Myocyte (in vitro differentiated cells): ENCODE results near the gene PSMA4. TPM values are rescaled to one million over a fixed set of nuclear protein-coding genes. Genes with fewer than 3 reads are reported as not detected.
"Not testable (repeated sequence)": the region's sequence is repeated elsewhere in the genome, so short reads cannot be mapped to it uniquely, and the experiment has no call there.

ENCODE experiments used
- DNase-seq: peaks from one replicate; pipeline ENCODE4 v3.0.0-alpha.2; 2012; ENCODE audit warnings: low read depth
- polyA plus RNA-seq: library from polyadenylated mRNA; unstranded; fragments of >200 nt; gene quantifications from one replicate; pipeline ENCODE4 v1.2.1, GENCODE V29; 2012; ENCODE audit warnings: missing spikeins
- total RNA-seq: library from RNA; depleted of rRNA; stranded (reverse); fragments of >200 nt; gene quantifications from 2 replicates; pipeline ENCODE4 v1.2.3, GENCODE V29; 2014

PSMA4 gene
- 225 and 254 TPM in 2 replicates for total RNA-seq
- 153 TPM for polyA plus RNA-seq

DNA sequence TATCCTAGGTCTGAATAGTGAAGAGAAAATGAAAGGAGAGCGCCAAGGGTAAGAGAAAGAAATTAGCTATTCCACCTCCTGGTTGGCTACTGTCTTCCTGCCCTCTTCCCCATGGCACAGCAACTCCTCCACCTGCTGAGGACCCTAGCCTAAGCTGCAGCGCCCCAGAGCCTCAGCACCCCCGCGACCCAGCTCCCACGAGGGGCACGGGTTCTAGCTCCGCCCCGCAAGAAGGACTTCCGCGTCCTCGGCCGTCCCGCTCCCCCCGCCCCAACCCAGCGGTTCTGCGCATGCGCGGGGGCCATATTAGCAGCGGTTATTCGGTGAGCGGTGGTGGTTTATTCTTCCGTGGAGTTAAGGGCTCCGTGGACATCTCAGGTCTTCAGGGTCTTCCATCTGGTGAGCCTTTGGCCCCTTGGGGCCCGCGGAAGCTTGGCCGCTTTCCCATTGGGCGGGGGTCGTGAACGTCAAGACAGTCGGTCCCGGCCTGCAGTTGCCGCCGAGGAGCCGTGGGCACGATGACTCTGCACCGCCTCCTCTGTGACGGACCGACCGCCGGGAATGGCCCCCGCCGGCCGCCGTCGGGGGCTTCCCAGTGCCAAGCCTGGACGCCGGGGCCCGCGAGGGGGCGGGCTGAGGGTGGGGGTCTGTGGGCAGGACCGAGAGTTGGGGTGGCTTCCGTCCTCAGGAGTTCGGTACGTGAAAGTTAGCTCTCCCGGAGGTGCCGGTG lies at the start of gene PSMA4:
PSMA4 (plus strand) TSS at position 304 of the 730 bp plus-strand sequence. CDS start 1,484 bp downstream, outside the sequence.
- peak; percentile 92 for DNase-seq

DNA sequence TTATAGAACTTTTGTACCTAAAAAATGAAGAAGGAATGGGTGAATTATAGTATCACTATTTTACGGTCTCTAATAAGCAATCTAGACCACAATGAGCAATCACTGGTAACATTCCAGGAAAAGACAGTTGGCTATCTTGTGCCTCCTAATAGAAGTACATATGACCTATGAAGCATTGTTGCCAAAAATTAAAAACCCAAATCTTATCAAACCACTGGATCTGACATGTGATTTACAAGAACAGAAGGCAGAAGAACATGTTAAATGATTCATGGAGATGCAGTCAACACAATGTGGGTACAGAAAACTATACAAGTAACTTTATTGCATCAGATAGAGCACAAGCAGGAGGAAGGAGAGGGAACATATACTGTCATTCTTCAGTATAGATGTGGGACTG lies 47.4 kb upstream of the PSMA4 start:
- DNase-seq = peak; percentile 55

DNA sequence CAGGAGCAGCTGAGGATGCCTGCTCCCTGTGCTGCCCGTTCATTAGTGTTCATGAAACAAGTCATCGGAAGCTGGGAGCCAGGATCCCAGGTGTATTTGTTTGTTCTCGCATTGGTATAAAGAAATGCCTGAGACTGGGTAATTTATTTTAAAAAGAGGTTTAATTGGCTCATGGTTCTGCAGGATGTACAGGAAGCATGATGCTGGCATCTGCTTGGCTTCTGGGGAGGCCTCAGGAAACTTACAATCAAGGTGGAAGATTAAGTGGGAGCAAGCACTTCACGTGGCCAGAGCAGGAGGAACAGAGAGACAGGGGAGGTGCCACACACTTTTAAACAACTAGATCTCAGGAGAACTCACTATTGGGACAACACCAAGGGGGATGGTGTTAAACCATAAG lies 38.4 kb upstream of the PSMA4 start:
- DNase-seq = no peak

DNA sequence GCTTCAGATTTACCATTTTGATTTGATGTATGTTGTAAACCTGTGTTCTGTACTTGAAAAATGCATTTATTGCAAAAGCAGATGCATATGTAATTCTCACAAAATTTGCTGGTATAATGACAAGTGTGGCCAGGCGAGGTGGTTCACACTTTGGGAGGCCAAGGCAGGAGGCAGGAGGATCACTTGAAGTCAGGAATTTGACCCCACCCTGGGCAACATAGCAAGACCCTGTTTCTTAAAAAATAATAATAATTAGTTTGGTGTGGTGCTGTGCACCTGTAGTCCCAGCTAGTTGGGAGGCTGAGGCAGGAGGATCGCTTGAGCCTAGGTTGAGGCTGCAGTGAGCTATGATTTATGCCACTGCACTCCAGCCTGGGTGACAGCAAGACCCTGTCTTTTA lies 37.6 kb upstream of the PSMA4 start:
- DNase-seq = no peak

DNA sequence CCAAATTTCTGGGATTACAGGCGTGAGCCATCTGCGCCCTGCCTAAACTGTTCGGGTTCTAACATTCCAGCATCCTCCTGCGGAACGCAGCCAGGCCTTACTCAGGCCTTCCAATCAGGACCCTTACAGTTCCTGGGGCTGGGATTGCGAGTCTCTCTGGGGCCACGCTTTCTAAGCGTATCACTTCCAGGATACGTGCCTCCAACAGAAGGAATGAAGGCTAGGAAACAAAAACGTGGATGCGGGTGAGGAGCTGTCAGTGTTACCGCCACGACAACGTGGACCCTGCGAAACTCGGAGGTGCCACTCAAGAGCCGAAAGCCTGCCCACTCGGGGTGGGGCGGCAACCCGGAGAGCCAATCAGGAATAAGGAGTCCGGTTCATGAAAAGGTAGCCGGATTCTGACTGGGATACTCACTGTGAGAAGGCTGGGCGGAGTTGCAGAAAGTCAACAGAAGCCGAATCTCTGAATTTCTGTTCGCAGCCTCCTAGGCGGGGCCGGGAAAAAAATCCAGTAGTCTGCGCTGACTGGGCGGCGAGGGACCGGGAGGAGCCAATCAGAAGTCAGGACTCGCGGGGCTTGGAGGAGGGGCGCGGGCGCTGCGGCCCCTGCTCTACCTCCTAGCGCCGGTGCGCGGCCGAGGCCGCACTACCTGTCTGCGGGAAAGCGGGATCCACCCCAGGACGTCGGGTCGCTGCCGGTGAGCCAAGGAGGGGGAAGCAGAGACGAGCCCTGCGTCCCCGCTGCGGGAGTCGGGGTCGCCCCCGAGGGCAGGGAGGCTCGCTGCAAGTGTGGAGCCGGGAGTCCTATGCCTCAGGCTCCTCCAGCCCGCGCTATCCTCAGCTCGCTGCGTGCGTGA lies 33.0 kb upstream of the PSMA4 start, which contains the start of gene HYKK:
HYKK (plus strand) TSS at position 607 of the 860 bp plus-strand sequence. CDS start 5,512 bp downstream, outside the sequence.
- DNase-seq = peak; percentile 97

DNA sequence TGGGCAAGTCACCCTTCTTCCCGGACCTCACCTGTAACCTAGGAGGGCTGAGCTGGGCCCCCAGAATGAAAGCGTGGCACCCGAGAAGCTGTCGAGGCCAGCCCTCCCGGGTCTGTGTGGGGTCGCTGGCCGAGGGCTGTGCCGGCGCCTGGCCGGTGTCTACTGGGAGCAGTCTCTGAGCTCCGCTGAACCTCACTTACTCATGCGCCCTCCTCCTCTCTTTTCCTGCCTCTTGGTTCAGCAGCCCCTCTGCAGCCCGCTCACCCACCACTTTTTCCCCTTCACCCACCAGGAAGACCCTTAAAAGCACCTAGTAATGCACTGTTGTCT lies 32.4 kb upstream of the PSMA4 start:
- DNase-seq = no peak

DNA sequence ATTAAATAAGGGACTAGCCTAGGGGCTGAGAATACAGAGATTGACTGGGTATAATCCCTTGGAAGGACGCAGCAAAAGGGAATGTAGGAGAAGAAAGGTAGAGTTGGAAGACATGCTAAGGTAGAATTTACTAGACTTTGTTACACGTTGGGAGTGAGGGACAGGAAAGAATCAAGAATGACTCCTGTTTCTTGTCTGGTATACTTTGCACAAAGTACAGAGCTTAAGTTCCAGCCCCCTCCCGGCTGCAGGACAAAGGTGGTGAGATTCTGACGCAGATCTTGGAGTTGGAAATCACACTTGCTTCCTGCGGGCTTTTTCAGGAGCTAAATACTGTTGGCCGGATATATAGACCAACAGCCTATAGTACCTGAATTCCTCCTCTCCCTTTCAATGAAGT lies 32.0 kb upstream of the PSMA4 start:
- DNase-seq = no peak

DNA sequence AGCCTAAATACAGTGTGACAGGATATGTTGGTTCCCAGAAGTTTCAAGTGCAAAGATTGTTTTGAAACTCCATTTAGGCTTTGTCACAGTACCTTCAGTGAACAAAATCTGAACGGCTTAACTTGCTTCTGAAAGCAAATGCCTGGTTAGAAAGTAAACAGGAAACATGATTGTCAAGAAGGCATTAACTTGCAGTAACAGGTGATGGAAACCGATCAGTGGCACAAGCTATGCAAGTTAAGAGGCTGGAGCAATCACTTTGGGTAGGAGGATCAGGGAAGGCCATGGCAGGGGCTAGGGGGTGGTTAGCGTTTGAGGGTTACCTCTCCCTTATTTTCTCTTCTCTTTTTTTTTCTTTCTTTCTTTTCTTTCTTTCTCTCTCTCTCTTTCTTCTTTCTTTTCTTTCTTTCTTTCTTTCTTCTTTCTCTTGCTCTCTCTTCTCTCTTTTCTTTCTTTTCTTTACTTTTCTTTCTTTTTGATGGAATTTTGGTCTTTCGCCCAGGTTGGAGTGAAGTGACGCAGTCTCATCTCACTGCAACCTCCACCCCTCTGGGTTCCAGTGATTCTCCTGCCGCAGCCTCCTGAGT lies 30.4 kb upstream of the PSMA4 start:
- peak; percentile 37 for DNase-seq

DNA sequence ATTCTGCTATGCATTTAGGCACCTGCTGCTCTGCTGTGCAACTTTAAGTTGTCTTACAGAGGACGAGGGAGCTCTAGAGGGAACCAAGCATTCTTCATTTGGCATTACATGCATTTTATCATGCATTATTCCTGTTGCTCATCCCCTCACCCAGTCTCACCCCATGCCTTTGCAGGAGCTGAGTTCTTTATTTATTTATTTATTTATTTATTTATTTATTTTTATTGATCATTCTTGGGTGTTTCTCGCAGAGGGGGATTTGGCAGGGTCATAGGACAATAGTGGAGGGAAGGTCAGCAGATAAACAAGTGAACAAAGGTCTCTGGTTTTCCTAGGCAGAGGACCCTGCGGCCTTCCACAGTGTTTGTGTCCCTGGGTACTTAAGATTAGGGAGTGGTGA lies 20.2 kb upstream of the PSMA4 start:
- DNase-seq = not testable (repeated sequence)

DNA sequence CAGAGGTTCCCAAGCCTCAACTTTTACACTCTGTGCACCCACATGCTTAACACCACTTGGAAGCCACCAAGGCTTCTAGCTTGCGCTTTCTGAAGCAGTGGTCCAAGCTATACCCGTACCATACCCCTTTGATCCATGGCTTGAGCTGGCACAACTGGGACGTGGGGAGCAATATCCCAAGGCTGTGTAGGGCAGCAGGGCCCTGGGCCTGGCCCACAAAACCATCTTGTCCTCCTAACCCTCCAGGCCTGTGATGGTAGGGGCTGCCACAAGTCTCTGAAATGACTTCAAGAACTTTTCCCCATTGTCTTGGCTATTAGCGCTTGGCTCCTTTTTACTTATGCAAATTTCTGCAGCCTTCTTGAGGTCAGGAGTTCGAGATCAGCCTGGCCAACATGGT lies 16.0 kb upstream of the PSMA4 start:
- no peak for DNase-seq

DNA sequence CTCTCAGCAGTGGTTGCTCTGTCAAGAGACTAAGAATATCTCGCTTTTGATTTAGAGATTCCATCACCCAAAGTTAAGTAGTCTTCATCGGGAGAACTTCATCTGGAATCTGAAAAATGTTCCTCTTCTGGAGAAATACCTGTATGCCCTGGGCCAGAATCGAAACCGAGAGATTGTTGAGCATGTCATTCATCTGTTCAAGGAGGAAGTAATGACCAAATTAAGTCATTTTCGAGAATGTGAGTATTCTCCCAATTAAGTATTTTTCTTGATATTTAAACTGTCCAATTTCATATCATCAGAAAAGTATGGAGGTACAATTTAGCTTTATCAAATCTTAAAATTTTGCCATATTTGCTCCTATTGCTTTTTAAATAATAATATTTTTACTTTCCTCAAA lies 12.9 kb upstream of the PSMA4 start:
- no peak for DNase-seq

DNA sequence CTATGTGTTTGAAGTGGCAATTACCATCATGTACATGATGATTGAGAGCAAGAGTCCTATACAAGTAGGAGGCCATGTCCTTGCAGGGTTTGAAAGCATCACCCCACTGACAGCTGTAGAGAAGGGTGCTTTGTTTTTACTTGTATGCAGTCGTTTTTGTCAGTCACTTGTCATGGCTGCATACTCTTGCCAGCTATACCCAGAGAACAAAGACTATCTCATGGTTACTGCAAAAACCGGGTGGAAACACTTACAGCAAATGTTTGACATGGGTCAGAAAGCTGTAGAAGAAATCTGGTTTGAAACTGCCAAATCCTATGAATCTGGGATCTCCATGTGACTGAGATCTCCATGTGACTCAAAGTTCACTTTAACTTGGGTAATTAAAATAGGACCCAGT lies 6.9 kb upstream of the PSMA4 start:
- DNase-seq = no peak

DNA sequence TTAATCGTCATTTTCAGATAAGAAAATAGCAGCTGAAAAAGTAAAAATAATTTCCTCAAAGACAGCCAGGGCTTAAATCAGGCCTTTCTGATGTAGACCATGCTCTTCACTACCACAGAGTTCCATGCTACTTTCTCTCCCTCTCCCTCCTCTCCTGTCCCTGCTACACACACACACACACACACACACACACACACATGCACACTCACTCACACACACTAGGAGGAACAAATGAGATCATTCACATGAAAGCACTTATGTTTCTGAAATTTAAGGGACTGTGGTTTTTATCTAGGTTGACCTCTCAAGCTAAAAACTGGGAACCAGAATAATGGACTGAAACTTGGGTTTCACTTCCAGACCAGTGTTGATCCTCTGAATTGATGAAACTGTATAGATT lies 4.1 kb upstream of the PSMA4 start:
- DNase-seq = peak; percentile 11

DNA sequence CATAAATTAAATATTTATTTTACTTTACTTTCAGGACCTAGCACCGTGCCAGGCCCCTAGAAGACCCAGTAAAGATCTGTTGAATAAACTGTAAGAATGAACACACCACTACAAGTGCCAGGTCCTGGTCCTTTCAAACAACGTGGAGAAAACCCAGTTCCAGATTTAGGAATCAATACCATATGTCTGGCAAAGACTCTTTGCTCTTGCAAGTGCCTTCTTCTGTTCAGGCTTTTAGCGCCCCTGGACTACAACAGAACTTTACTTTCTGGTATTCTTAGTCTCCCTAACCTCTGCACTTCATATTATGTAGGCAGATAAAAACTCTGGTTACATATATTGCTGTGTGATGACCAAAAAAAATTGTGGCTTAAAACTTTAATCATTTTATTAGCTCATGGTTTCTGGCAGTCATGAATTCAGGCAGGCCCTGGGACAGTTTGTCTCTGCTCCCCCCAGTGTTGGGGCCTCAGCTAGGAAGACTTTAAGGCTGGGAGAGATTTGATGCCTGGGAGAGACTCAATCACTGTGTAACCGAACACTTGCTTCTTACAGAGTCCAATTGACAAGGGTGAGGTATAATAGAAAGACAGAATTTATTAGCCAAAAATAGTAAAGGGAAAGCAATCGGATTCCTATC lies 2.9 kb upstream of the PSMA4 start:
- DNase-seq = no peak

DNA sequence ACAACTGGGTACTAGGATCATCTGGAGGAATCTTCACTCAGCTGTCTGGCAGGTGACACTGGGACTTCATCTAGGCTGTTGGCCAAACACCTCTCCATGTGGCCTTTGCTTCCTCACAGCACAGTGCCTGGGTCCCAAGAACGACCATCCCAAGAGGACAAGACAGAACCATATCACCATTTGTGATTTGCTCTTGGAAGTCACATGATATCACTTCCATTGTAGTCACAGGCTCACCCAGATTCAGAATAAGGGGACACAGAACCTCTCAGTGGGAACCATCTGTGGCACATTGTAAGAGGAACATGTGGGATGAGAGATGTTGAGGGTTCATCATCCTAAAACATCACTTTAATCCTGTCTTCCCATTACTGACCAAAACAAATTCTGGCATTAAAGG lies 1.9 kb upstream of the PSMA4 start:
- DNase-seq = no peak

DNA sequence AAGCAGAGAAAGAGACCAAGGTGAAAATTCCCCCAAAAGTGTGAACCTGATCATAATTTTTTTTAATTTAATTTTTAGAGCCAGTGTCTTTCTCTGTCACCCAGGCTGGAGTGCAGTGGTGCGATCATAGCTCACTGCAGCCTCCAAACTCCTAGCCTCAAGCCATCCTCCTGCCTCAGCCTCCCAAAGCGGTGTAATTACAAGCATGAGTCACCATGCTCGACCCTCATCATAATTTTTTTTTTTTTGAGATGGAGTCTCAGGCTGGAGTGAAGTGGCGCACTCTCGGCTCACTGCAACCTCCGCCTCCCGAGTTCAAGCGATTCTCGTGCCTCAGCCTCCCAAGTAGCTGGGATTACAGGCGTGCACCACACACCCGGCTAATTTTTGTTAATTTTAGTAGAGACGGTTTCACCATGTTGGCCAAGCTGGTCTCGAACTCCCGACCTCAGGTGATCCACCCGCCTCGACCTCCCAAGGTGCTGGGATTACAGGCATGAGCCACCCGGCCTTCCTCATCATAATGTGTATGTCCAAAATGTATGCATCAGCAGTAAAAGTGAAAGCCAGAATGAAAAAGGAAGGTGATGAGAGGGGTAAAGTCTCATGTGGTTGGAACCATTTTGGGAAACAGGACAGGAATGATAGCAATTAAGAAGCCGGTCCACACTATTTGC lies 642 bp upstream of the PSMA4 start:
- not testable (repeated sequence) for DNase-seq

DNA sequence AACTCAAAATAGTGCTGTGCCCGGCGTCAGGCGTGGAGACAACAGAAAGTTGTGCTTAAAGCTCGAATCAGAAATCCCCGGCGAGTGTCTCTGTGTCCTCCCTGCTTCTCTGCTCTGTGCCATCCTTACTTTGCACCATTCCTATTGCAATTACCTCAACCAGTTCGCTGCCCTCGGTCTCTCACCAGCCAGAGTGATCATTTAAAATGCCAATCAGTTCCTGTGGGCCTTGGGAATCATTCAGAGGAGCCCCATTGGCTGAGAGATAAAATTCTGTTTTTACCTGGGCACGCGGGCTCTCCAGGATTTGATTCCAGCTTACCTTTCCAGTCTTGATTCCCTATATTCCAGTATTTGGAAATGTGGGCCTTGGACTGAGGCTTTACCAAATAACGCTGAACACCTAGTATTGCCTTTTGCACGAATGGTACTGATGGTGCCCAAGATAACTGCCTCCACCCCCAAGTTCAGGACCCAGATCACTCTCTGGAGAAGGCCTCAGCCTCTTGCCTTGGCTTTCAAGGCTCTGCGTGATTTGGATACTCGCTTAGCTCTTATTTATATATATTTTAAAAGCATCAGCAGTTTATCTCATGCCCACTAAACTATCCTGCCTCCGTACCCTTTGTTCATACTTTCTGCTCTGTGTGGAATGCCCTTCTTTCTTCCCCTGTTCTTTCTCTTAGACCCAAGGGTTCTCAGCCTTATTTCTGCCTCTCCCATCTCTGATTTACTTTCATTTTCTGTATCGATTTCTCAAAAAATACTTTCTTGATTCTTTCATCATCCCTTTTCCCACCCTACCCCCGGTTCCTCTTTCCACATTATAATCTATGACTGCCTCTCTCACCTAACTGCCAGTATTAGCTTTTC lies 863 bp downstream of the PSMA4 start:
- DNase-seq = no peak

DNA sequence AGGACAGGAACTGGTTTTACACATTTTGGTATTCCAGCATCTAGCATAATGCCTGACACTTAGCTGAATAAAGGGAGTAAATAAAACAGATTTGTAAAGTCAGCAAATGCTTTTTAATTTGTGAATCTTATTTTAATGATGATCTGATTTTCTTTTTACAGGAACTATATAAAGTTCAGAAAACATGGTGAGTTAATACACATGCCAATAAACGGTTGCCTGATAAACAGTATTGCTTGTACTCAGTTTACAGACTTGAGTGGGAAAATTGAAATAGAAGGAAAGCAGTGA lies 1.4 kb downstream of the PSMA4 start:
- DNase-seq = no peak

DNA sequence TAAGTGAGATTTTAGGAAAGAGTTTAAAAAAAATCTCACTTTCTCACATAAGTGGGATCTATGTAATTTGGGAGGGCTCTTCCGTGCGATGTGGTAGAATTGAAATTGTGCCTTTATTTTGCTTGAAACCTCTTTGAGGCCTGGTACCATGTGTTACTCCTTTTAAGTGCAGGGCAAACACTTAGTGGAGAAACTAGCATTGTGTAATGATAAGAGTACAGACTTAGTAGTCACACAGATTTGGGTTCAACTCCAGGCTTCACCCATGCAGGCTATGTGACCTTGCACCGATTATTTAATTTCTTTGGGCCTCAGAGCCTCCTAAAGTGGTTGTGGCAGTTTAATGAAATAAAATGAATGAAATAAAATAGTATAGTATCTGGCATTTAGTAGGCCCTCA lies 2.4 kb downstream of the PSMA4 start:
- DNase-seq = no peak

DNA sequence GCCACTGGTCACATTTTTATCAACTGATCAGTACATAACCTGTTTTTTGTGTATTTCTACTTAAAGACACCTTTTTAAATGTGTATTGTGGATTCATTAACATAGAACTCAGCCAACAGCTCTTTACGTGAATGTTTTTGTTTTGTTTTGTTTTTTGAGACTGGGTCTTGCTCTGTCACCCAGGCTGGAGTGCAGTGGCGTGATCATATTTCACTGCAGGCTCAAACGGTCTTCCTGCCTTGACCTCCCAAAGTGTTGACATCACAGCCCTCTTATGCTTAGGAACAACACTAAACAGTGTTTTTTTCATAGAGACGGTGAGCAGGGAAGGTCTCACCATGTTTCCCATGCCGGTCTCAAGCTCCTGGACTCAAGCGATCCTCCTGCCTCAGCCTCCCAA lies 9.9 kb downstream of the PSMA4 start:
- no peak for DNase-seq
